Endothelial cell of umbilical vein (primary cell): ENCODE results near the gene PARP12. TPM values are rescaled to one million over a fixed set of nuclear protein-coding genes. Genes with fewer than 3 reads are reported as not detected.

Experiments used
- BruUV-seq: library from RNA; stranded (reverse); fragments of 400-500 nt; replicated peaks from 2 replicates; lab custom pipeline; 2021; lab: Mats Ljungman, UMichigan
- CTCF ChIA-PET: fragments of 300-600, 350-600 bp; sonication (Branson Sonifier 250); formaldehyde crosslinking; loops from one replicate; lab custom pipeline; 2021; ENCODE audit warnings: antibody characterized with exemption, inconsistent platforms; lab: Charles Lee
- POLR2A ChIA-PET: fragments of 300-600, 350-600 bp; sonication (Branson Sonifier 250); formaldehyde crosslinking; loops from one replicate; lab custom pipeline; 2021; ENCODE audit warnings: antibody characterized with exemption, inconsistent platforms; lab: Charles Lee
- DNase-seq: peaks from one replicate; pipeline ENCODE4 v3.0.0-alpha.2; 2011; ENCODE audit warnings: low read depth, low spot score
- FAIRE-seq: peaks from 2 replicates; lab custom pipeline; 2011; peaks lifted over from hg19 to GRCh38; lab: Jason Lieb, UNC
- H2AFZ ChIP-seq: 2 replicates; pipeline ENCODE4 v1.6.0; 2012; ENCODE audit warnings: low read depth, low read length, control low read depth, inconsistent platforms
- H3K27ac ChIP-seq: 2 replicates; pipeline ENCODE4 v1.5.1; 2011; ENCODE audit warnings: low read depth, mild to moderate bottlenecking, control low read depth, low read length, moderate library complexity; ENCODE audit not compliant: insufficient read depth
- H3K27me3 ChIP-seq, 2 experiments: 2 replicates each; pipeline versions ENCODE4 v1.6.0 to v1.6.1; 2011; ENCODE audit warnings: low read length in 2 of 2, mixed read lengths in 1 of 2; ENCODE audit not compliant: control insufficient read depth in 2 of 2, insufficient read depth in 2 of 2
- H3K36me3 ChIP-seq, 2 experiments: 2 replicates in 1 of 2; 3 replicates in 1 of 2; pipeline ENCODE4 v1.5.1; 2011; ENCODE audit warnings: low read length in 2 of 2, mild to moderate bottlenecking in 1 of 2, moderate library complexity in 1 of 2; ENCODE audit not compliant: control insufficient read depth in 2 of 2, insufficient read depth in 2 of 2; ENCODE audit errors: extremely low read depth in 1 of 2
- H3K4me1 ChIP-seq: 3 replicates; pipeline ENCODE4 v1.5.1; 2011; ENCODE audit warnings: mild to moderate bottlenecking, low read length; ENCODE audit not compliant: control insufficient read depth, insufficient read depth; ENCODE audit errors: extremely low read depth
- H3K4me2 ChIP-seq: 2 replicates; pipeline ENCODE4 v1.6.1; 2011; ENCODE audit warnings: low read length, control low read depth, mixed read lengths; ENCODE audit not compliant: insufficient read depth
- H3K4me3 ChIP-seq, 3 experiments: fragments of 200-600 bp in 1 of 3; sonication (generic), shearing (Covaris generic) in 1 of 3; replicated peaks in 1 of 3; 2 replicates each; pipeline ENCODE4 v1.5.1; 2011 to 2016; ENCODE audit warnings: control low read depth in 3 of 3, low read length in 3 of 3, mild to moderate bottlenecking in 2 of 3, inconsistent platforms in 1 of 3, low read depth in 1 of 3, moderate library complexity in 1 of 3; ENCODE audit not compliant: insufficient read depth in 1 of 3
- H3K79me2 ChIP-seq: 2 replicates; pipeline ENCODE4 v1.6.0; 2012; ENCODE audit warnings: low read length, inconsistent platforms; ENCODE audit not compliant: control insufficient read depth, insufficient read depth
- H3K9ac ChIP-seq: replicated peaks from 2 replicates; pipeline ENCODE3; 2011; ENCODE audit warnings: low read length, control low read depth; ENCODE audit not compliant: insufficient read depth; ENCODE audit errors: extremely low read depth
- H3K9me1 ChIP-seq: replicated peaks from 3 replicates; pipeline ENCODE4 v1.6.0; 2011; ENCODE audit warnings: mild to moderate bottlenecking, low read length; ENCODE audit not compliant: control insufficient read depth, insufficient read depth; ENCODE audit errors: extremely low read depth
- H3K9me3 ChIP-seq: replicated peaks from 2 replicates; pipeline ENCODE4 v1.5.1; 2012; ENCODE audit warnings: low read length, inconsistent platforms; ENCODE audit not compliant: control insufficient read depth, insufficient read depth
- H4K20me1 ChIP-seq: replicated peaks from 2 replicates; pipeline ENCODE3; 2011; ENCODE audit warnings: mild to moderate bottlenecking, low read length; ENCODE audit not compliant: control insufficient read depth, insufficient read depth; ENCODE audit errors: extremely low read depth
- EZH2 ChIP-seq: IDR thresholded peaks from 2 replicates; pipeline ENCODE4 v1.6.1; 2012; ENCODE audit warnings: borderline replicate concordance, low read depth, mild to moderate bottlenecking, moderate library complexity, low read length, inconsistent platforms; ENCODE audit not compliant: severe bottlenecking
- FOS ChIP-seq: IDR thresholded peaks from 2 replicates; pipeline ENCODE4 v1.6.1; 2011; ENCODE audit warnings: mild to moderate bottlenecking, low read length, moderate library complexity, borderline replicate concordance; ENCODE audit not compliant: insufficient read depth
- GATA2 ChIP-seq: IDR thresholded peaks from 2 replicates; pipeline ENCODE4 v1.7.0; 2011; ENCODE audit warnings: low read depth, mild to moderate bottlenecking, moderate library complexity, mixed read lengths, low read length; ENCODE audit not compliant: insufficient read length, insufficient read depth
- JUN ChIP-seq: IDR thresholded peaks from 2 replicates; pipeline ENCODE4 v1.6.1; 2011; ENCODE audit warnings: borderline replicate concordance, low read depth; ENCODE audit not compliant: insufficient read length, insufficient read depth
- MYC ChIP-seq: IDR thresholded peaks from one replicate; pipeline ENCODE4 v1.6.1; 2011; ENCODE audit warnings: mild to moderate bottlenecking, low read depth, low read length
- POLR2A ChIP-seq: IDR thresholded peaks from 2 replicates; pipeline ENCODE4 v1.6.1; 2012; ENCODE audit warnings: low read depth, mild to moderate bottlenecking, control low read depth, low read length
- POLR2AphosphoS5 ChIP-seq: IDR thresholded peaks from 2 replicates; pipeline ENCODE4 v1.6.1; 2012; ENCODE audit warnings: low read depth, mild to moderate bottlenecking, control low read depth, low read length, moderate library complexity; ENCODE audit not compliant: insufficient read depth
- dilution Hi-C: fragments of 300-500 bp; cut with MboI; formaldehyde crosslinking; loops from one replicate; pipeline ENCODE4 v1.15.0; 2019; ENCODE audit warnings: low sequenced_read_pairs; ENCODE audit not compliant: extremely low pct_ligation_motif_present
- intact Hi-C: fragments of 100-400 bp; cut with micrococcal nuclease; formaldehyde crosslinking; loops from one replicate; pipeline ENCODE4 v1.10.0; 2022
- polyA plus RNA-seq, 4 experiments: library from polyadenylated mRNA; depleted of rRNA in 3 of 4; stranded (reverse) in 3 of 4; unstranded in 1 of 4; fragments of >200 nt; gene quantifications; 2 replicates each; pipeline versions ENCODE4 v1.2.1 to v1.2.3, GENCODE V29; 2011 to 2012; ENCODE audit warnings: missing spikeins in 1 of 4
- total RNA-seq: library from RNA; stranded (reverse); gene quantifications from 2 replicates; pipeline ENCODE4 v1.2.3, GENCODE V29; 2021
- TF ChIP-seq, protein P1 (sequence below): IDR thresholded peaks from 2 replicates; pipeline ENCODE4 v1.6.1; 2011; ENCODE audit not compliant: insufficient read depth, insufficient read length
- TF ChIP-seq, protein P2 (sequence below), 2 donors: IDR thresholded peaks; 1 replicate in 1 of 2; 2 replicates in 1 of 2; pipeline ENCODE4 v1.5.1; 2011; ENCODE audit warnings: low read length in 2 of 2, mild to moderate bottlenecking in 2 of 2, moderate library complexity in 2 of 2, control low read depth in 1 of 2, inconsistent platforms in 1 of 2, low read depth in 1 of 2; ENCODE audit not compliant: insufficient read depth in 1 of 2; ENCODE audit errors: extremely low read depth in 1 of 2

Gene PARP12
- total and polyA plus RNA-seq, 2 donors (not counting 3 experiments of a cell fraction or from before 2014, with no cell fraction given): 65.4 to 83.2 TPM

DNA sequence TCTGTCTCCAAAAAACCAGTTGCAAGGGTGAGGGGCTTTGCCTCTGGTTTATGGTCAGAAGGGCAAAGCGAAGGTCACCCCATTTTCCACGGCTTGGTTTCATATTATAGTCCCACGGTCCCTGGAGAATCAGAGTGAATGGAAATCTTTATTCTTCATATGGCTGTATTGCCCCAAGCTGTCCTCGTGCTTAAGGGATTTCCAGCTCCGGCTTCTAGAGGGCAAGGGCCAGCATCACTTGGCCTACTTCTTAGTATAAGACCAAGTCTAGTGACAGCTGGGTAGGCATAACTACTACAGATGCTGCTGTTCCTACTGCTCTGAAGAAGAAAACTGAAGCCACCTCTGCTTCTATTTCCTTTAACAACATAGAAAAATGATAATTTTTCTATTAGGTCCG lies 63.2 kb downstream of the PARP12 start:
- no peaks in the 10 kb centered on the region for H4K20me1 ChIP-seq
- H3K4me2 ChIP-seq: no peak overlapping the region
- no TSS peak for BruUV-seq
- intact Hi-C loops (no loop called here), dilution Hi-C loops (no loop called here)
- no peak overlapping the region for H3K9ac ChIP-seq
- no peaks in the 10 kb centered on the region for H3K4me1 ChIP-seq
- no peaks in the 10 kb centered on the region for H3K9me1 ChIP-seq
- H3K27me3 ChIP-seq: no peaks in the 10 kb centered on the region
- no peaks in the 10 kb centered on the region for H3K79me2 ChIP-seq
- no peaks in the 10 kb centered on the region for H3K9me3 ChIP-seq
- POLR2A ChIA-PET: no interaction called here
- no peak for DNase-seq
- H3K36me3 ChIP-seq: no peaks in the 10 kb centered on the region
- no peak overlapping the region for H2AFZ ChIP-seq
- TF ChIP-seq MYC: no peak
- TF ChIP-seq POLR2AphosphoS5: no peak
- TF ChIP-seq, protein P1, sequence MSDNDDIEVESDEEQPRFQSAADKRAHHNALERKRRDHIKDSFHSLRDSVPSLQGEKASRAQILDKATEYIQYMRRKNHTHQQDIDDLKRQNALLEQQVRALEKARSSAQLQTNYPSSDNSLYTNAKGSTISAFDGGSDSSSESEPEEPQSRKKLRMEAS: no peak
- no peak for FAIRE-seq
- H3K4me3 ChIP-seq: no peak overlapping the region
- H3K27ac ChIP-seq: no peak overlapping the region
- CTCF ChIA-PET: interaction anchor here (1.4 to 12.2 kb wide), 4 partner anchors 353 to 500 kb away, joined by 3 to 233 read pairs (median 144); no protein-coding TSS in a partner anchor

DNA sequence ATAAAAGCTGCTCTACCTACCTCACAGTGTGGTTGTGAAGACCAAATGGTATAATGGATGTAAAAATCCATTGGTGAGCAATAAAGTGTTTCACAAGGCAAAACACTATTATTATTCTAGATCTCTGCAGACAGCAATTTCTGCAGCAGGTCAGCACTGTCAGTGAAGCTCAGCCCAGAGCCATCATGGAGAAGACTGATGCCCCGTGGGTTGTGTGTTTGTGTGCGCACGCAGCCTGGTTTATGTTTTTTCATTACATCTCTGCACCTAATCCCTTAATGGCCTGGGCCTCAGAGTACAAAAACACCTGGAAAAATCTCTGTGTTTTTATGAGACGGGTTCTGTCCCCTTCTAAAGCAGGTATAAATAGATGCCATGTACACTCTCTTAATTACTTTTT lies 64.2 kb downstream of the PARP12 start:
- intact Hi-C loops (no loop called here), dilution Hi-C loops (no loop called here)
- BruUV-seq: no TSS peak
- Histone ChIP-seq H3K79me2 (no peaks in the 10 kb centered on the region), H3K9me1 (no peaks in the 10 kb centered on the region), H3K36me3 (no peaks in the 10 kb centered on the region), H3K9ac (no peak overlapping the region), H3K27ac (no peak overlapping the region), H2AFZ (no peak overlapping the region), H3K4me1 (no peaks in the 10 kb centered on the region), H4K20me1 (no peaks in the 10 kb centered on the region), H3K9me3 (no peaks in the 10 kb centered on the region), H3K4me2 (no peak overlapping the region), H3K27me3 (no peaks in the 10 kb centered on the region), H3K4me3 (no peak overlapping the region)
- CTCF ChIA-PET: interaction anchor here (1.4 to 12.2 kb wide), 4 partner anchors 293 to 397 kb away, joined by 3 to 233 read pairs (median 144); no protein-coding TSS in a partner anchor
- FAIRE-seq: no peak
- no peak for TF ChIP-seq MYC
- TF ChIP-seq POLR2AphosphoS5: no peak
- TF ChIP-seq, protein P1: no peak
- no peak for TF ChIP-seq FOS
- no peak for TF ChIP-seq EZH2
- no peak for TF ChIP-seq GATA2
- TF ChIP-seq POLR2A: no peak
- TF ChIP-seq JUN: no peak
- TF ChIP-seq, protein P2, sequence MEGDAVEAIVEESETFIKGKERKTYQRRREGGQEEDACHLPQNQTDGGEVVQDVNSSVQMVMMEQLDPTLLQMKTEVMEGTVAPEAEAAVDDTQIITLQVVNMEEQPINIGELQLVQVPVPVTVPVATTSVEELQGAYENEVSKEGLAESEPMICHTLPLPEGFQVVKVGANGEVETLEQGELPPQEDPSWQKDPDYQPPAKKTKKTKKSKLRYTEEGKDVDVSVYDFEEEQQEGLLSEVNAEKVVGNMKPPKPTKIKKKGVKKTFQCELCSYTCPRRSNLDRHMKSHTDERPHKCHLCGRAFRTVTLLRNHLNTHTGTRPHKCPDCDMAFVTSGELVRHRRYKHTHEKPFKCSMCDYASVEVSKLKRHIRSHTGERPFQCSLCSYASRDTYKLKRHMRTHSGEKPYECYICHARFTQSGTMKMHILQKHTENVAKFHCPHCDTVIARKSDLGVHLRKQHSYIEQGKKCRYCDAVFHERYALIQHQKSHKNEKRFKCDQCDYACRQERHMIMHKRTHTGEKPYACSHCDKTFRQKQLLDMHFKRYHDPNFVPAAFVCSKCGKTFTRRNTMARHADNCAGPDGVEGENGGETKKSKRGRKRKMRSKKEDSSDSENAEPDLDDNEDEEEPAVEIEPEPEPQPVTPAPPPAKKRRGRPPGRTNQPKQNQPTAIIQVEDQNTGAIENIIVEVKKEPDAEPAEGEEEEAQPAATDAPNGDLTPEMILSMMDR (IDR thresholded peaks at IDR 0.05; ENCODE audit: extremely low read depth in 1 of 2, insufficient read depth in 1 of 2, low read depth in 1 of 2, low read length in 2 of 2): no peak
- POLR2A ChIA-PET: no interaction called here
- no peak for DNase-seq
